ENCODE results near the gene RBMS3.
"Not testable (repeated sequence)": the region's sequence is repeated elsewhere in the genome, so short reads cannot be mapped to it uniquely, and the experiment has no call there.

Gene RBMS3

GRCh38 chr3:29991198-29991597 lies 710.3 kb downstream of the RBMS3 start:
- no peak for DNase-seq

- no peak for DNase-seq
Measured at GRCh38 chr3:30002797-30003196, 721.9 kb downstream of the RBMS3 start.

GRCh38 chr3:30003741-30004140 lies 722.9 kb downstream of the RBMS3 start:
- DNase-seq, result no peak

GRCh38 chr3:30004481-30004880 lies 723.6 kb downstream of the RBMS3 start:
- DNase-seq, result no peak

- no peak for DNase-seq
Measured at GRCh38 chr3:30006111-30006510, 725.2 kb downstream of the RBMS3 start.

- DNase-seq, result no peak
Measured at GRCh38 chr3:30007668-30008067, 726.8 kb downstream of the RBMS3 start.

GRCh38 chr3:30011237-30011803 lies 730.4 kb downstream of the RBMS3 start:
- DNase-seq, result no peak

- peak; percentile 40 to 71 for DNase-seq
Measured at GRCh38 chr3:30012941-30013543, 732.2 kb downstream of the RBMS3 start.

GRCh38 chr3:30017901-30018300 lies 737.0 kb downstream of the RBMS3 start:
- DNase-seq, result no peak

- DNase-seq, result no peak
Measured at GRCh38 chr3:30020380-30020779, 739.5 kb downstream of the RBMS3 start.

- no peak for DNase-seq
Measured at GRCh38 chr3:30024466-30024865, 743.6 kb downstream of the RBMS3 start.

GRCh38 chr3:30026851-30027250 lies 746.0 kb downstream of the RBMS3 start:
- DNase-seq, result no peak

GRCh38 chr3:30034246-30034991 lies 753.5 kb downstream of the RBMS3 start:
- DNase-seq, result no peak

- DNase-seq, result no peak
Measured at GRCh38 chr3:30035935-30036567, 755.2 kb downstream of the RBMS3 start.

- DNase-seq, result no peak
Measured at GRCh38 chr3:30040126-30040525, 759.3 kb downstream of the RBMS3 start.

GRCh38 chr3:30041481-30041880 lies 760.6 kb downstream of the RBMS3 start:
- not testable (repeated sequence) for DNase-seq

- DNase-seq, result peak; percentile 42 to 52
Measured at GRCh38 chr3:30042274-30042859, 761.5 kb downstream of the RBMS3 start.

- no peak for DNase-seq
Measured at GRCh38 chr3:30042916-30043555, 762.2 kb downstream of the RBMS3 start.

- DNase-seq, result no peak
Measured at GRCh38 chr3:30044515-30044914, 763.6 kb downstream of the RBMS3 start.

GRCh38 chr3:30048431-30048830 lies 767.6 kb downstream of the RBMS3 start:
- DNase-seq, result no peak

- DNase-seq, result not testable (repeated sequence)
Measured at GRCh38 chr3:30050116-30050515, 769.2 kb downstream of the RBMS3 start.

- no peak for DNase-seq
Measured at GRCh38 chr3:30059240-30059639, 778.4 kb downstream of the RBMS3 start.
